ENCODE results near the gene BTBD2.

The BTBD2 gene

DNA sequence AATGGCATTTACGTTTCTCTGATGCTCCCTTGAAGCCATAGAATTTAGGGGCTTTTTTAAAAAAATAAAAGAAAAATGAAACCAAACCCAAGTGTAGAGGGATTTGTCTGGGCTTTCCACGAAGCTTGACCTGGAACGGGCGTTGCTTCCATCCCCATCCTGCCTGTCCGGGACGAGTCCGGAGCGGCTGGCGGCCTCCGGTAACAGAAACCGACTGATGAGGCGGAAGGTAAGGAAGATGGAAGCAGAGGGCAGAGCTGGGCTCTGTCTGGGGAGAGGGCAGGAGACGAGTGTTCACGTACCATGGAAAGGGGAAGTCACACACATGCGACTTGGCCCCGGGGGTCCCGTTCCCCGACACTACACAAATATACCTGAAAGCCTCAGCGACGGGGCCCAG lies 34.3 kb downstream of the BTBD2 start:
- no peak for DNase-seq

- no peak for DNase-seq
Observed at GRCh38 chr19:1980809-1981181, 34.7 kb downstream of the BTBD2 start.

DNA sequence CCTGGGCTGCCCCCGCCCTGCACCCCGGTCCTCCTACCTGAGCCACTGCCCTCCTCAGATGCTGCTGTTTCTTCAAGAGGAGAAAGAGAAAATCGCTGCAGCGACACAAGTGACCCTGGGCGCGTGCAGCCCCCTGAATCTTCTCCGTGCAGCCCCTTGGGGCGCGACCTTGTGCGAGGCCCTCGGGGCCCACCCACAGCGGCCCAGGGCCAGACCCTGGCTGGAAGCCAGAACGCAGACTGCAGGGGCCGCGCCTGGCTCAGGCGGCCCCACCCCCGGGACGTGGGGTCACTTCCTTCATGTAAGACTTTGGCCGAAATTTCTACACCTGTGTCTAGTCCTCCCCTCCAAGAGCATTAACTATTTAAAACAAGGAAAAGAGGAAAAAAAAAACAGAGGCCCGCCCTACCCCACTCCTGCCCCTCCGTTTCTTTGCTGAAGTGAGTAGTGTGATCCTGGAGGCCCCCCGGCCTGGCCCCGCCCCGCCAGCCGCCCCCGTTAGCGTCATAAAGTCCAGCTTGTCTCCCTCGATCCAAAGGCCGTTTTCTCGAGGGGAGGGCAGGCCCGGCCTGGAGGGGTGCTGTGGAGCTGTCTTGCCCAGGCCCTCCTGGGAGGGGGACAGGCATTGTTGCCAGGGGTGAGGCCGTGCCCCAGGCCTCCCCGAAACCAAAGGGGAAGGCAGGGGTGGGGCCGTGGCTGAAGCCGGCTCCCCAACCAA lies 35.3 kb downstream of the BTBD2 start:
- DNase-seq = no peak

DNA sequence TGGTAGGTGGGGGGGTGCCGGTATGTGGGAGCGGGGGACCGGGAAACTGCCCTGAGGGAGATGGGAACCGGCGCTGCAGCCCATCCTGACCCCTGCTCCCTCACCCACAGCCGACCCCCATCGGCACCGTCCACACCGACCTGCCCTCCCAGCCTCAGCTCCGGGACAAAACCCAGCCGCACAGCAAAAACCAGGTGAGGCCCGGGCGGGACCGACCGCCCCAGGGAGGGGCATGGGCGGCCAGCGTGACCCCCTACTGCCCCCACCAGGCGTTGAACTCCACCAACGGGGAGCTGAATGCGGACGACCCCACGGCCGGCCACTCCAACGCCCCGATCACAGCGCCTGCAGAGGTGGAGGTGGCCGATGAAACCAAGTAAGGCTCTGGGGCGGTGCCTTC lies 35.9 kb downstream of the BTBD2 start:
- DNase-seq = no peak

DNA sequence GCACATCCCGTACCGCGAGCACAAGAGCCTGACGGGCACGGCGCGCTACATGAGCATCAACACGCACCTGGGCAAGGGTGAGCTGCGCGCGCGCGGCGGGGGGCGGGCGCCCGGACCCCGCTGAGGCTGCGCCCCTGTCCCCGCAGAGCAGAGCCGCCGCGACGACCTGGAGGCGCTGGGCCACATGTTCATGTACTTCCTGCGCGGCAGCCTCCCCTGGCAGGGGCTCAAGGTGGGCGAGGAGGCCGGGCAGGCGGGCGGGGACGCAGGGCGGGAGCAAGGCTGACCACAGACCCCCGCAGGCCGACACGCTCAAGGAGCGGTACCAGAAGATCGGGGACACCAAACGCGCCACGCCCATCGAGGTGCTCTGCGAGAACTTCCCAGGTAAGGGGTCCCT lies 36.5 kb downstream of the BTBD2 start:
- DNase-seq = no peak

DNA sequence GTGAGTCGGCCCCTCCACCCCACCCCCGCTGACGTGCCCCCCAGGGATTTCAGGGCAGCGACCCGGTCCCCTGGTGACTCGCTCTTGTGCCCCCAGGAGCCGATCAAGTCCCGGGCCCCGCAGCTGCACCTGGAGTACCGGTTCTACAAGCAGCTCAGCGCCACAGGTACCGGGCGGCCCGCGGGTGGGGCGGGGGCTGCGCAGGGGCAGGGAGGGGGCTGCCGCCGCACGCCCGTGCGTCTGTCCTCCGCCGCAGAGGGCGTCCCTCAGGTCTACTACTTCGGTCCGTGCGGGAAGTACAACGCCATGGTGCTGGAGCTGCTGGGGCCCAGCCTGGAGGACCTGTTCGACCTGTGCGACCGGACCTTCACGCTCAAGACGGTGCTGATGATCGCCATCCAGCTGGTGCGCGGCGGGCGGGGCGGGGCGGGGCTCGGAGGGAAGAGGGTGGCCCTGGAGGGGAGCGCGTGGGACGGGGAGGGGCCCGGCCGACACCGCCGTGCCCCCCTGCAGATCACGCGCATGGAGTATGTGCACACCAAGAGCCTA lies 37.1 kb downstream of the BTBD2 start:
- DNase-seq = no peak

DNA sequence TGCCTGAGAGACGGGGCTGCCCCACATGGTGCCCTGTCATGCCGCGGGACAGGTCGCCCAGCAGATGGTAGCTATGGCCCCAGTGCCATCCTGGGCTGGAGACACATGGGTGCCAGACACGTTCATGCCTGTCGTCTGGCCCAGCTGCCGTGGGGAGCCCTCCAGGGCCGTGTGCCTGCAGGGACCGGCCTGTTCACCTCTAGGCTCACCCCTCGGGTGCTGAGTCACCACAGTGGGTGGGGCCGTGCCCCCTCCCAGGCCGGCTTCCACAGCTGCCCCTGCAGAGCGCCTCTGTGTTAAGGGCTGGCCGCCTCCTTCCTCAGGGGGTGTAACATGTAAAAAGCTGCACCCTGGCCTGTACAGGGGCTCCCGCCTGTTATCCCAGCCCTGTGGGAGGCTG lies 38.4 kb downstream of the BTBD2 start:
- DNase-seq = no peak

GRCh38 chr19:1975162-1975480 lies 40.4 kb downstream of the BTBD2 start:
- DNase-seq = no peak

- DNase-seq = no peak
Observed at GRCh38 chr19:1974381-1975161, 40.9 kb downstream of the BTBD2 start.

GRCh38 chr19:1970806-1971502 lies 44.6 kb downstream of the BTBD2 start:
- DNase-seq = no peak

DNA sequence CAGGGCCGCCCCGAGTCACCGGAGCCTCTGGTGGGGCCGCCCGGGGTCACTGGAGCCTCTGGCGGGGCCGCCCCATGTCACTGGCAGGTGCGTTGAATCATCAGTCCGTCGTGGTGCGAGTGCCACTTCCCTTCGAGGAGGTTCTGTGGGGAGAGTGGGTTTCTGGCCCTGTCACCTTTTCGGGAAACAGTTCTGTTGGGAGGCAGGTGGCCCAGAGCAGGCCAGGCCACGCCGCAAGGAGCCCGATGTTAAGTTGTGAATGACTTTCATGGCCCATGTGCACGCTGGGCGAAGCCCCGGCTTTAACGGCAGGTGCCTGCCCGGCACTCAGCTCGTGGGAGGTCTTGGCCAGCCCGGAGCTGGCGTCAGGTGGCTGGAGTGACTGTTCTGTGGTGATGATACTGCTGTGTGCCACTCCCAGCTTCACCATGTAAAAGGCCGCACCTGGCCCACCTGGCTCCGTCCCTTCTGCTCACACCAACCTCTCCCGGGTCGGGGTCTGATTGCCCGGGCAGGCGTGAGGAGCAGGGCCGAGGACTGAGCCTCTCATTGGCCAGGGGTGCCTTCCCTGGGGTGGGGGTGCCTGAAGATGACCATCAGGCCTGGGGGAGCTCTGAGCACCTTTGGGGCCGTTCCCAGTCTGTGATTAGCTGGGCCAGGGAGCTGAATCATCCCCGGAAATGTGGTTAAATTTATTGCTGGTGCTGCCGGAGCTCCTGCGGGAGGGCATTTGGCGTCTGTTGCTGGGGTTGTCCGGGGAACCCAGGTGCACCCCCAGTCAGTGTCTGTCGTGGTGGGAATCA lies 45.3 kb downstream of the BTBD2 start:
- DNase-seq = no peak

DNA sequence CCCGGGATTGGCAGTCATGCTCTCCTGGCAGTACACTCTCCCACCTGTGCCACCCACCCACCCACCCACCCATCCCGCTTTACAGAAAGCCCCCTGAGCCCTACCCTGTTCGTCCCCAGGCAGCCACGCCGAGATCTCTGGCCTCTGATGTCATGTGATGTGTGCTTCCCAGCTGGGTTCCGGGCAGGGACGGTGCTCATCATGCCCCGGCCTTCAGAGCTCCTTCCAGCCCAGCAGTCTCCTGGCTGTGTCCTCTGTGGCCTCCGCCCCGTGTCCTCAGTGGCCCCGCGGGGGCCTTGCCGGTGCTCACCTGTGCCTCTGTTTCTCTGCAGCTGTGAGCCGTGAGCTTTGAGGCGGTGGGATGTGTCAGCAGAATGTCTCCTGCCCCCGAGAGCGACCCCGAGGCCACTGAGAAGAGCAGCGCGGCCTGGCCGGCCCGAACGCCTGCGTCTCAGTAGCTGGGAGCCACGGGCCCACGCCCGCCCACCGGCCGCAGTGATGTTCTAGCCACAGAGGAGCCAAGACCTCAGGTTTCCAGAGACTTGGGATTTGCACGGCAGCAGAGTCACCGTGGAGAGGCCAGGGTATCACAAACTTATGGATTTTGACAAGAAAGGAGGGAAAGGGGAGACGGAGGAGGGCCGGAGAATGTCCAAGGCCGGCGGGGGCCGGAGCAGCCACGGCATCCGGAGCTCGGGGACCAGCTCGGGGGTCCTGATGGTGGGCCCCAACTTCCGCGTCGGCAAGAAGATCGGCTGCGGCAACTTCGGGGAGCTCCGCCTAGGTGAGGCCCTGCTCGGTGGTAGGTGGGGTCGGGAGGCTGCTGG lies 46.1 kb downstream of the BTBD2 start:
- no peak for DNase-seq

DNA sequence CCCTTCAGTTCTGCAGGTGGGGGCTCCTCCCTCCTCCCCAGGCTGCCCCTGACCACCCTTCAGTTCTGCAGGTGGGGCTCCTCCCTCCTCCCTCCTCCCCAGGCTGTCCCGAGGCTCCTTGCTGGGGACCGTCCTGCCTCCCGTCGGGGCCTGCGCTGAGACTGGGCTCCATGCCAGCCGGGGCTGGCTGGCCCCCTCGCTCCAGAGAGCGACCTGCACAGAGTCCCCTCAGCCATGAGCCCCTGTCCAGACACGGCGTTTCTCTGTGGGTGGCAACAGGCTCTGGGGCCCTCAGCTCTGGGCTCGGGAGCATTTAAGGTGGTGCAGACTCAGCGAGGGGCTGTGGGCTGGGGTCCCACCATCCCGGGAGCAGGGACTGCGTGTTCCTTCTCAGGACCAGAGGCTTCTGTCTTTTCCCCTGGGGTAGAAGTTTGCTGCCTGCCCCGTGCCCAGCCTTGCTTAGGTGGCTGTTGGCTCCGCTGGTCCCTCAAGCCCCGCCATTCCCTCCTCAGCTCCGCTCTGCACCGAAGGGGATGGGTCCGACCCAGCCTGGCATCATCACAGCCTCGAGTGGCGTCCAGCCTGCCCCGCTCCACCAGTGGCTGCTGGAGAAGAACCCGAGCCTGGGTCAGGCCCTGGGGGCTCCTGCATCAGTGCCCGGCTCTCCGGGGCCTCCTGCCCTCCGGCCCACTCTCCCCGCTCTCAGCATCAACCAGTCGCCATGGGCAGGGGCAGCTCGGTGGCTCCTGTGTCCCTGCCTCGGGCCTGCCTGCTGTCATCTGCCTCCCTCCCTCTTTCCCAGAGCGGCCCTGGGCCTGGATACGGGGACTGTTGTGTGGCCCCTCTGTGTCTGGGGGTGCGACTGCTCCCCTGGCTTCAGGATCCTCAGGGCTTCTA lies 47.0 kb downstream of the BTBD2 start:
- DNase-seq = no peak

- DNase-seq = peak; percentile 37
Observed at GRCh38 chr19:1967087-1967608, 48.4 kb downstream of the BTBD2 start.

GRCh38 chr19:1962674-1963073 lies 52.8 kb downstream of the BTBD2 start:
- no peak for DNase-seq

GRCh38 chr19:1961000-1961883 lies 54.3 kb downstream of the BTBD2 start:
- no peak for DNase-seq

- DNase-seq = no peak
Observed at GRCh38 chr19:1959928-1960589, 55.5 kb downstream of the BTBD2 start.

DNA sequence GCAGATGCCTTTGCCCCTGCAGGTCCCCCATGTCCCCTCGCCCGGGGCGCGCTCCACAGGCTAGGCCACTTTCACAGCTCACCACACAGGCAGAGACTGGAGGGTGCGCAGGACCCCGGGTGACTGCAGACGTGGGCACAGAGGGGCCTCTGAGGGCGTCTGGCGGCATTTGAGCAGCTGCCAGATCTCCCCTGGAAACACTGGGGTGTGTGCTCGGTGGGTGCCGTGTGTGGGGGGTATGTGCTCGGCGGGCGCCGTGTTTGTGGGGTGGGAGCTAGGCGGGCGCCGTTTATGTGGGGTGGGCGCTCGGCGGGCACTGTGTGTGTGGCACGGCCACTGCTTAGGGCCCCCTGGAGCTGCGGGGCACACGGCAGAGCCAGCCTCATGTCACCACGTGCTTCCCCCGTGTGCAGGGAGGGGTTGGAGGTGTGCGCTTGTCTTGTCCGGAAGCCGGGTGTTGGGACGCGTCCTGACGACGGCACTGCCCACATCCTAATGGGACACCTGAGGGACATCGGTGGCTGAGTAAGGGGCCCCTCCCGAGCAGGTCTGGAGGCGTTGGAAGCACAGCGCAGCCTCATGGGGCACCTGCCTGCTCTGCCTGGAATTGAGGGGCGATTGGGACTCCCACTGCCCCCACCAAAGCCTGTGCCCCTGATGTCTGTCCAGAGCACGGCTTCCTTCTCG lies 57.8 kb downstream of the BTBD2 start:
- no peak for DNase-seq
